HG03565 (cell line): ENCODE results near the gene ARL6IP1.
"Not testable (repeated sequence)": the region's sequence is repeated elsewhere in the genome, so short reads cannot be mapped to it uniquely, and the experiment has no call there.

ENCODE experiments used
- ATAC-seq: cut with Tn5 transposase; IDR thresholded peaks from one replicate; pipeline ENCODE4 v1.9.1; 2021; ENCODE audit warnings: mild to moderate bottlenecking, moderate library complexity; ENCODE audit not compliant: unreplicated experiment

Gene ARL6IP1

GRCh38 chr16:18762713-18763112 lies 38.6 kb downstream of the ARL6IP1 start:
- ATAC-seq = peak; percentile 30

GRCh38 chr16:18759598-18760520 lies 41.5 kb downstream of the ARL6IP1 start:
- ATAC-seq = not testable (repeated sequence)

- ATAC-seq = not testable (repeated sequence)
These were observed 43.2 kb downstream of the ARL6IP1 start for GRCh38 chr16:18757960-18758660.

DNA sequence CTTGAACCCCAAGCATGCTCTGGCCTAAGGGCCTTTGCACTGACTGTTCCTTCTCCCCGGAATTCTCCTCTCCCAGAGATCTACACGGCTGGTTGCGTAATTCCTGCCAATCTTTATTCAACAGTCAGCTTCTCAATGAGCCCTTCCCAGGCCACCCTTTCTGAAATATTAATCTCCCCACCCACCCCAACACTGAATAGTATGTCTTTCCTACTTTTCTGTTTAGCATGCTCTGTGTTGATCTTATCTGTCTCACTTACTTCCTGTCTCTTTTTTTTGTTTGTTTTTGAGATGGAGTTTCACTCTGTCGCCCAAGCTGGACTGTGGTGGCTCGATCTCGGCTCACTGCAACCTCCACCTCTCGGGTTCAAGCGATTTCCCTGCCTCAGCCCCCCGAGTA lies 44.7 kb downstream of the ARL6IP1 start:
- not testable (repeated sequence) for ATAC-seq

- ATAC-seq = not testable (repeated sequence)
These were observed 58.5 kb downstream of the ARL6IP1 start for GRCh38 chr16:18742870-18743269.
